MM.1S (cell line): ENCODE measurements around the gene ASB10.

Experiments
- CTCF ChIP-seq: fragments of 300-600 bp; sonication (generic); IDR thresholded peaks from 2 replicates; pipeline ENCODE4 v1.5.1; 2016; ENCODE audit warnings: antibody characterized with exemption, low read length, mixed read lengths
- EZH2 ChIP-seq: fragments of 300-600 bp; sonication (generic); optimal IDR thresholded peaks from 2 replicates; pipeline ENCODE3; 2017; ENCODE audit warnings: low read depth, mild to moderate bottlenecking, antibody characterized with exemption, low read length, mixed read lengths
- EZH2phosphoT487 ChIP-seq: fragments of 300-600 bp; sonication (generic); IDR thresholded peaks from 2 replicates; pipeline ENCODE4 v1.6.1; 2018; ENCODE audit warnings: antibody characterized with exemption, low read length

- TF ChIP-seq CTCF = no peak
- no peak for TF ChIP-seq EZH2
- TF ChIP-seq EZH2phosphoT487 = no peak
These were observed 58.9 kb downstream of the ASB10 start for GRCh38 chr7:151128144-151128543.
